Measurements from ENCODE around the gene AMOTL1.

AMOTL1 gene

DNA sequence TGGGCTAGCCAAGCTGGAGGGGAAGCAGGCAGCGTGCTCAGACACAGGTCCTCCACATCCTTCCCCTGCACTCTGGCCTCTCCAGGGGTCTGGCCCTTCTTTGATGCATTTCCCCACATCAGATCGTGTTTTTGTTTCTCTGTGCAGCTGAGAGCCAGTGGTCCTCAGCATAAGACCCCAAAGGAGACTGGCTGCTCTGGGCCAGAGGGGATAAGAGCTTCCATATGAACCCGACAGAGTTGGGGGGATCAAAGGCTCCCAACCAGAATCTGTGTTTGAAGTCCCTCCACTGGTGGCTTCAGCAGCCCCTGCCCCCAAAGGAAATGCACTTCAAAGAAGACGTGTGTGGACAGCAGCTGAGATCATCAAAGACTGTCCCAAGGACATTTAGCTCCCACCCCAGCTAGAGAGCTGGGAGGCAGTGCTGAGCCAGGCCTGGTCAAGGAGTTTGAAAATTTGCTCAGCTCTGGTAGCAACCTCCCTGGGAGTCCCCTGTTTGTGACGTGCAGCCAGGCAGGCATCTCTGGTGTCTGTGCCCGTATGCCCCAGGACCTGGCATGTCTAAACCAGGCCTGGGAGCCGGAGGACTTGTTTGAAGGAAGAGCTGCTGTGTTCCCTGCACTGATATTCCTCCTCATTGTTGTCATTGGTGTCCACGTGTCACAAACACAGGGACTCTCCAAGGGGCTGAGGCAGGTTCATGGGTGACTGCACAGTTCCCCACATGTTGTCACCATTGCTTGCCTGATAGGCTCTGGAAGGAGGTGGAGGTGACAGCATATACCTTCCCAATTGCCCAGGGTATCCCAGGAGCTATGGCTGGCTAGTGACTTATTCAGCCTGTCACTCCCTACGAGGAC is 99.0 kb downstream of the AMOTL1 start:
- TF ChIP-seq, protein P1, sequence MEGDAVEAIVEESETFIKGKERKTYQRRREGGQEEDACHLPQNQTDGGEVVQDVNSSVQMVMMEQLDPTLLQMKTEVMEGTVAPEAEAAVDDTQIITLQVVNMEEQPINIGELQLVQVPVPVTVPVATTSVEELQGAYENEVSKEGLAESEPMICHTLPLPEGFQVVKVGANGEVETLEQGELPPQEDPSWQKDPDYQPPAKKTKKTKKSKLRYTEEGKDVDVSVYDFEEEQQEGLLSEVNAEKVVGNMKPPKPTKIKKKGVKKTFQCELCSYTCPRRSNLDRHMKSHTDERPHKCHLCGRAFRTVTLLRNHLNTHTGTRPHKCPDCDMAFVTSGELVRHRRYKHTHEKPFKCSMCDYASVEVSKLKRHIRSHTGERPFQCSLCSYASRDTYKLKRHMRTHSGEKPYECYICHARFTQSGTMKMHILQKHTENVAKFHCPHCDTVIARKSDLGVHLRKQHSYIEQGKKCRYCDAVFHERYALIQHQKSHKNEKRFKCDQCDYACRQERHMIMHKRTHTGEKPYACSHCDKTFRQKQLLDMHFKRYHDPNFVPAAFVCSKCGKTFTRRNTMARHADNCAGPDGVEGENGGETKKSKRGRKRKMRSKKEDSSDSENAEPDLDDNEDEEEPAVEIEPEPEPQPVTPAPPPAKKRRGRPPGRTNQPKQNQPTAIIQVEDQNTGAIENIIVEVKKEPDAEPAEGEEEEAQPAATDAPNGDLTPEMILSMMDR (IDR thresholded peaks at IDR 0.05; ENCODE audit: insufficient read depth, low read length, missing control alignments) = no peak
- H3K4me3 ChIP-seq (ENCODE audit: low read depth, low read length) = no peak overlapping the region
- DNase-seq (ENCODE audit: low read depth, low spot score) = no peak
- ChIA-PET CTCF (interaction anchor here (0.7 to 2.1 kb wide), 4 partner anchors 9 to 246 kb away, joined by 3 to 7 read pairs (median 3); no protein-coding TSS in a partner anchor), POLR2A (no interaction called here)

DNA sequence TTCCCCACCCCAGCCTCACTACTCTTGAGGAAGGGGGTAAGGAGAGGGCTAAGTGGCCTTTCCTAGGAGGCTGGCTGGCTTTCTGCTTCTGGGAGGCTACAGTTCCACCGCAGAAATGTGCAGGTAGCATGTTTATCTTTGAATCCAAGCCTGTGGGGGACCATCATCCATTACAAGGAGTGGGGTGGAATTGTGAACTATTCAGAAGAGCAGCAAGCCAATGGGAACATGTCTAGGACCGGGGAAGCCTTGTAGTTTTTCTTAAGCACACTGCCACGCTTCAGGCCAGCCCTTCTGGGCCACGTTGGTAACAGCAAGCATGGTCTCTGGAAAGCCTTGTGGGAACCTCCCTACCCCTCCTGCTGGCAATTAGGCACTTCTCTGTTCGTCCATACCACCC is 100.3 kb downstream of the AMOTL1 start:
- ChIA-PET POLR2A (no interaction called here), CTCF (interaction anchor here (2.1 kb wide), 1 partner anchor 245 kb away, joined by 7 read pairs; no protein-coding TSS in a partner anchor)
- DNase-seq (ENCODE audit: low read depth, low spot score) = no peak
- H3K4me3 ChIP-seq (ENCODE audit: low read depth, low read length) = no peak overlapping the region
- TF ChIP-seq, protein P1 (IDR thresholded peaks at IDR 0.05; ENCODE audit: insufficient read depth, low read length, missing control alignments) = no peak

DNA sequence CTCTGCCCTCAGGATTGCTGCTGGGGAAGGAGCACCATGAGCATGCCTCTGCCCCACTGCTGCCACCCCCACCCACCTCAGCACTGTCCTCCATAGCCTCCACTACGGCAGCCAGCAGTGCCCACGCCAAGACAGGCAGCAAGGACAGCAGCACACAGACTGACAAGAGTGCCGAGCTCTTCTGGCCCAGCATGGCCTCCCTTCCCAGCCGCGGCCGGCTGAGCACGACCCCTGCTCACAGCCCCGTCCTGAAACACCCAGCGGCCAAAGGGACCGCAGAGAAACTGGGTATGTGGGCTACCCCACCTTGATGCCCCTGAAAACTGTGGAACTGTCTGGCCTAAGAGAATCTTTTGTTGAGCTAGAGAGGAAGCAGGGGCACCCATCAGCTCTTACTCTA is 101.0 kb downstream of the AMOTL1 start:
- no peak for DNase-seq (ENCODE audit: low read depth, low spot score)
- TF ChIP-seq, protein P1 (IDR thresholded peaks at IDR 0.05; ENCODE audit: insufficient read depth, low read length, missing control alignments) = no peak
- H3K4me3 ChIP-seq (ENCODE audit: low read depth, low read length) = no peak overlapping the region
- ChIA-PET POLR2A (no interaction called here), CTCF (no interaction called here)

DNA sequence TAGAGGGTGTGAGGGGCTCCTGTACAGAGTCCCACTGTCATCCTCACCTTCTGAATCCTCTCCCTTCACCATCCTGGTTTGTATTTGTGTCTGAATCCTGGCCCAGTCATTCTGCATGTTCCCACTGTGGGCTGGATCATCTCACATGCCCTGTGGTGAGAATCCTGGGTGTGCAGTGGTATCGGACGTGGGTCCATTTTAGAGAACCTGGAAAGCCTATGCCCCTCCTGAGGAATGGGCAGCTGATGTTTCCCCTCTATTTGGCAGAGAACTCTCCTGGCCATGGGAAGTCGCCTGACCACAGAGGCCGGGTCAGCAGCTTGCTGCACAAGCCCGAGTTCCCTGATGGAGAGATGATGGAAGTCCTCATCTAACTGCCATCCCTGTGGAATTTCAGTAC is 102.3 kb downstream of the AMOTL1 start:
- TF ChIP-seq, protein P1 (IDR thresholded peaks at IDR 0.05; ENCODE audit: insufficient read depth, low read length, missing control alignments) = no peak
- ChIA-PET POLR2A (no interaction called here), CTCF (no interaction called here)
- no peak for DNase-seq (ENCODE audit: low read depth, low spot score)
- no peak overlapping the region for H3K4me3 ChIP-seq (ENCODE audit: low read depth, low read length)

DNA sequence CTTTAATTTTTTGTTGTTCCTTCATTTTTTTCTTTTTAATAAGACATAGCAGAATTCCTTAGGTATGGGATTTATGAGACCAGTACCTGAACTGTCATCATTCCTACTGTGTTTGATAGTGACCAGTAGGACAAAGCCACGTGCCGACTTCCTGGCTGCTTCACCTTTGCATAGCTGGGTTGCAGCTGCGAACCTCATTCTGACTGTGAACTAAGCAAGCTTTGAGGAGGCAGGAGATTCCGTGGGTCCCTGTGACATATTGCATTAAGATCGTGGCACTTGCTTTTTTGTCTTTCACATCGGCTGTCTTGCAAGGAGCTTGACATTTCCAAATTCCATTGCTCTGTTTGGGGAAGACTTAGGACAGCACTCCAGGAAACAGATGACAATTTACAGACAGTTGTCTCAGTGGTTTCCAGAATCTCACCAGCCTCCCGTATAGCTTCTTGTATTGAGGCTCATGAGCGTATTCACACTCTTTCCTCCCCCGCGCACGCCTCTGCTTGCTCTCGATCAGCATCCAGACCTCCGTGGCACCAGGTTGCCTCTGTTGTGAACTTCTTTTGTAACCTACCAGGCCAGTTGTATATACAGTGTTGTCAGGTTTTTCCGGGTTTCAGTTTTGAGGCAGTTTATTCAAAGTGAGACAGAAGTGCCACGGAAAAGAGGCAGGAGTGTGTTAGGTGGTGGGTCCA is 103.5 kb downstream of the AMOTL1 start:
- H3K4me3 ChIP-seq (ENCODE audit: low read depth, low read length) = no peak overlapping the region
- POLR2A ChIA-PET = no interaction called here
- CTCF ChIA-PET = interaction anchor here (2.6 to 2.9 kb wide), 2 partner anchors 26 to 248 kb away, joined by 11 to 15 read pairs; no protein-coding TSS in a partner anchor
- TF ChIP-seq, protein P1 (IDR thresholded peaks at IDR 0.05; ENCODE audit: insufficient read depth, low read length, missing control alignments) = no peak
- DNase-seq (ENCODE audit: low read depth, low spot score) = no peak

DNA sequence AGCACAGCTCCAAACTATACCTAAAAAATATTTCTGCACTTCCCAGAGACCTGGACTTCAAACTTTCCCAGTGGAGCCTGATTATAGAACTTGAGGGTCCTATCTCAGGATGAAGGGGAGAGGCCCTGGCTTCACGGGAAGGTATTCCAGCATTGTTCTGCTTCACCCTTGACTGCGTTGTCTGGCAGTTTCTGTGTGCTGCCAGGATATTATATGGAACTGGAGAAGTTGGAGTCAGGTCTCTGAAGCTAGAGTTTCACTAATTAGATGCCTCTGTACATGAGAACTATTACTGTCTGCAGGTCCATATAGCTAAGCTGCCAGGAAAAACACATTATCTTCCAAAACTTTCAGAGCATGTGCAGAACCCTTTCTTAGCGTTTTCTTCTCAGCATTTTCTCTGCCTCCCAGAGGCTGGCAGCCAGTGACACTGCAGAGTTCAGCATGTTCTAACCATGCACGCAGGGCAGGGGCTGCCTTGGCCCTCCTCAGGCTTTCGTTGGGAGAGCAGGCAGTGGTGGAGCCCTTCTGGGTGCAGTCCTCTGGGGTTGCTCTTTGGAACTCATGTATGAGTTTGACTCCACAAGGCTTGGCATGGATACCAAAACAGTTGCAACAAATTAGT is 105.9 kb downstream of the AMOTL1 start:
- no peak for DNase-seq (ENCODE audit: low read depth, low spot score)
- H3K4me3 ChIP-seq (ENCODE audit: low read depth, low read length) = no peak overlapping the region
- TF ChIP-seq, protein P1 (IDR thresholded peaks at IDR 0.05; ENCODE audit: insufficient read depth, low read length, missing control alignments) = no peak
- ChIA-PET CTCF (interaction anchor here (0.8 to 2.9 kb wide), 4 partner anchors 10 to 251 kb away, joined by 3 to 15 read pairs (median 8); no protein-coding TSS in a partner anchor), POLR2A (no interaction called here)

All from AG04449 (cell line).